Heart right ventricle (tissue), 16 donors: ENCODE results near the gene CYP4A11. TPM values are rescaled to one million over a fixed set of nuclear protein-coding genes. Genes with fewer than 3 reads are reported as not detected.
"Not testable (repeated sequence)": the region's sequence is repeated elsewhere in the genome, so short reads cannot be mapped to it uniquely, and the experiment has no call there.

Experiments
- ATAC-seq, 8 donors: fragments of 200-7000 bp; cut with Tn5 transposase; one replicate each; pipeline ENCODE4 v1.9.1; 2020; ENCODE audit warnings: mild to moderate bottlenecking in 8 of 8, moderate library complexity in 8 of 8, moderate number of reproducible peaks in 1 of 8
- DNase-seq, 2 donors: peaks; one replicate each; pipeline ENCODE4 v3.0.0-alpha.2; 2020
- H3K27ac ChIP-seq, 10 donors: fragments of 200-600 bp; sonication (generic) in 2 of 10; one replicate each; pipeline versions ENCODE4 v1.5.0 to v1.8.0; 2020 to 2022; ENCODE audit warnings: mild to moderate bottlenecking in 3 of 10
- H3K27me3 ChIP-seq, 7 donors: fragments of 200-600 bp; one replicate each; pipeline ENCODE4 v1.8.0; 2021 to 2022; ENCODE audit warnings: mild to moderate bottlenecking in 2 of 7
- H3K36me3 ChIP-seq, 9 donors: fragments of 200-600 bp; sonication (generic) in 1 of 9; one replicate each; pipeline versions ENCODE4 v1.5.0 to v1.8.0; 2020 to 2022; ENCODE audit warnings: mild to moderate bottlenecking in 2 of 9
- H3K4me1 ChIP-seq, 9 donors: fragments of 200-600 bp; sonication (generic) in 1 of 9; one replicate each; pipeline versions ENCODE4 v1.5.0 to v1.8.0; 2020 to 2022; ENCODE audit warnings: mild to moderate bottlenecking in 4 of 9
- H3K4me3 ChIP-seq, 10 donors: fragments of 200-600 bp; sonication (generic) in 2 of 10; one replicate each; pipeline versions ENCODE4 v1.5.0 to v1.8.0; 2020 to 2022; ENCODE audit warnings: mild to moderate bottlenecking in 7 of 10, moderate library complexity in 2 of 10
- H3K9me3 ChIP-seq, 11 donors: fragments of 200-600 bp in 10 of 11; sonication (generic) in 2 of 11; one replicate each; pipeline versions ENCODE4 v1.5.0 to v1.8.0; 2013 to 2022; ENCODE audit warnings: mild to moderate bottlenecking in 2 of 11, control low read depth in 1 of 11, moderate library complexity in 1 of 11
- CTCF ChIP-seq, 9 donors: fragments of 200-600 bp; sonication (generic) in 2 of 9; IDR thresholded peaks; one replicate each; pipeline versions ENCODE4 v1.5.0 to v1.8.0; 2021 to 2022; ENCODE audit warnings: antibody characterized with exemption in 9 of 9, mild to moderate bottlenecking in 5 of 9, moderate library complexity in 1 of 9
- WGBS, 2 donors: extraction: QIAGEN DNeasy Blood & Tissue Kit; methylation state at CpG; one replicate each; pipeline ENCODE4 v1.1.7; 2013; ENCODE audit warnings: inconsistent platforms in 1 of 2; 5-methylcytosine and 5-hydroxymethylcytosine counted together
- intact Hi-C, 10 donors: fragments of 100-400 bp; cut with DNase I; formaldehyde crosslinking; loops; one replicate each; pipeline versions ENCODE4 v1.11.1 to v1.14.2; 2022
- long read RNA-seq, 3 donors: library from polyadenylated mRNA; unstranded; transcript quantifications; one replicate each; pipeline ENCODE4 v2.0.0, GENCODE V29; 2020 to 2021
- polyA plus RNA-seq, 2 donors: library from polyadenylated mRNA; stranded (reverse); fragments of 200-250 nt; gene quantifications; one replicate each; pipeline ENCODE4 v1.2.3, GENCODE V29; 2013
- total RNA-seq, 10 donors: library from RNA; stranded (reverse); fragmentation: NEBNext Ultra II Directional in 3 of 10; extraction: Animal tissue kit (Norgen Biotek cat#: 25700) in 3 of 10; gene quantifications; one replicate each; pipeline versions ENCODE4 v1.2.1 to v1.2.4, GENCODE V29; 2021 to 2023
- donor health status: Arrhythmogenic right ventricular cardiomyopathy.
- donor health status: ischemic (EF 13 %, LVEDD 7.1; RV severe dilation, severe dysfunction).
- donor health status: healthy with polysubstance abuse.
- donor health status: DM: no; HTN: yes; CAD: no.
- donor health status: DM: no; HTN: no; CAD: no.
- donor health status: ischemic (EF 25% LVEDD 6.9; RV normal size, moderate dysfunction).
- donor health status: ischemic (EF 25% LVEDD 5.7; RV mildly dilated, moderate dysfunction).
- donor health status: healthy.
- donor health status: DM: yes; HTN: yes; CAD: no.
- donor health status: Ischemic cardiomyopathy.
- donor health status: ischemic (EF 35%, LVEDD 5.7; RV mildly dilated, moderate dysfunction).
- donor health status: nonischemic (EF 11% LVEDD 7.7; RV severe dilation, severe dysfunction).
- donor health status: DM: yes; HTN: yes; CAD: no.
- donor health status: PGD.
- donor health status: ischemic (EF 29% LVEDD 5.4; RV normal size, mild dysfunction).
- donor health status: nonischemic (EF 23%, LVEDD 6.1; RV moderate dilation, normal function).

Gene CYP4A11
- total RNA-seq = under 1 TPM in 1 of 10 donors, not detected in 9; 0.25 TPM
- polyA plus RNA-seq = under 1 TPM; 0.01 to 0.15 TPM
- long read RNA-seq, donor 1 = 0 reads
- long read RNA-seq, donor 2 = 0 reads
- long read RNA-seq, donor 3 = 0 reads

GRCh38 chr1:46941135-46941694, at the start of gene CYP4A11:
CYP4A11 (minus strand) TSS chr1:46941476; CDS start chr1:46941433, 43 bp downstream.
- no peak for ATAC-seq
- WGBS, 2 donors = 61 to 65% methylated on average over 5 of the region's 5 CpGs
- Histone ChIP-seq H3K27me3 (peaks cover 0 to 3% (median 0%) of the 10 kb centered on the region in 7 donors), H3K9me3 (peaks cover 0 to 7% (median 0%) of the 10 kb centered on the region in 11 donors), H3K4me1 (peaks cover 0 to 6% (median 0%) of the 10 kb centered on the region in 9 donors), H3K4me3 (no peak within 1 kb of the TSS), H3K27ac (no peak within 1 kb of the TSS), H3K36me3 (no peaks in the 10 kb centered on the region)
- no peak for DNase-seq
- TF ChIP-seq CTCF (IDR thresholded peaks at IDR 0.05) = no peak
- intact Hi-C loops = no loop called here

- not testable (repeated sequence) for H3K36me3 ChIP-seq, H3K4me1 ChIP-seq, H3K27ac ChIP-seq, ATAC-seq, H3K27me3 ChIP-seq, DNase-seq, H3K4me3 ChIP-seq
- intact Hi-C loops = loop anchor here in 5 of 10 donors (2.0 to 10.0 kb wide), 3 partner anchors 242 to 246 kb away; no protein-coding TSS in a partner anchor
- H3K9me3 ChIP-seq = peaks cover 0 to 24% (median 0%) of the 10 kb centered on the region in 11 donors
- 77 to 80% methylated on average over 2 of the region's 2 CpGs for WGBS, 2 donors
Measured at GRCh38 chr1:46990541-46990940, 49.3 kb upstream of the CYP4A11 start.

- TF ChIP-seq CTCF (IDR thresholded peaks at IDR 0.05) = no peak
- Histone ChIP-seq H3K9me3 (peaks cover 0 to 36% (median 0%) of the 10 kb centered on the region in 11 donors), H3K4me1 (no peaks in the 10 kb centered on the region), H3K27me3 (peaks cover 0 to 10% (median 0%) of the 10 kb centered on the region in 7 donors), H3K36me3 (no peaks in the 10 kb centered on the region), H3K4me3 (no peak overlapping the region), H3K27ac (no peak overlapping the region)
- WGBS, 2 donors = 20 to 31% methylated on average over 3 of the region's 3 CpGs
- no peak for ATAC-seq
- intact Hi-C loops = no loop called here
- DNase-seq = no peak
Measured at GRCh38 chr1:46983830-46984586, 42.7 kb upstream of the CYP4A11 start.

- Histone ChIP-seq H3K4me3 (no peak overlapping the region), H3K9me3 (peaks cover 0 to 36% (median 0%) of the 10 kb centered on the region in 11 donors), H3K36me3 (no peaks in the 10 kb centered on the region), H3K27ac (no peak overlapping the region), H3K27me3 (peaks cover 0 to 10% (median 0%) of the 10 kb centered on the region in 7 donors), H3K4me1 (no peaks in the 10 kb centered on the region)
- 37 to 50% methylated on average over 7 of the region's 7 CpGs for WGBS, 2 donors
- TF ChIP-seq CTCF (IDR thresholded peaks at IDR 0.05) = no peak
- intact Hi-C loops = no loop called here
- DNase-seq (no peak), ATAC-seq (no peak)
Measured at GRCh38 chr1:46983166-46983829, 42.0 kb upstream of the CYP4A11 start.
